Right atrium auricular region (tissue), 2 donors: ENCODE results near the gene PSMD4. TPM values are rescaled to one million over a fixed set of nuclear protein-coding genes. Genes with fewer than 3 reads are reported as not detected.

Source experiments
- DNase-seq: peaks from one replicate; pipeline ENCODE4 v3.0.0-alpha.2; 2019; ENCODE audit warnings: low spot score
- H3K27ac ChIP-seq, 2 donors: fragments of 200-600 bp; sonication (generic); 1 replicate in 1 of 2; 2 replicates in 1 of 2; pipeline ENCODE4 v1.5.1; 2016 to 2019
- H3K27me3 ChIP-seq, 2 donors: fragments of 200-600 bp; sonication (generic); one replicate each; pipeline versions ENCODE4 v1.5.1 to v1.6.0; 2017 to 2019
- H3K36me3 ChIP-seq: fragments of 200-600 bp; sonication (generic); one replicate; pipeline ENCODE4 v1.5.1; 2016
- H3K4me1 ChIP-seq, 2 donors: fragments of 200-600 bp; sonication (generic); one replicate each; pipeline versions ENCODE4 v1.5.1 to v1.6.0; 2017 to 2019
- H3K4me3 ChIP-seq, 2 donors: fragments of 200-600 bp; sonication (generic); 1 replicate in 1 of 2; 2 replicates in 1 of 2; pipeline ENCODE4 v1.5.1; 2017 to 2019; ENCODE audit warnings: mild to moderate bottlenecking in 1 of 2, moderate library complexity in 1 of 2
- H3K9me3 ChIP-seq, 2 donors: fragments of 200-600 bp; sonication (generic); one replicate each; pipeline ENCODE4 v1.5.1; 2019
- total RNA-seq, 2 donors: library from RNA; depleted of rRNA; stranded (reverse); fragments of >200 nt; gene quantifications; one replicate each; pipeline ENCODE4 v1.1.0, GENCODE V29; 2016
- TF ChIP-seq, protein P1 (sequence below), 2 donors: fragments of 200-600 bp; sonication (generic); IDR thresholded peaks; one replicate each; pipeline ENCODE4 v1.5.1; 2019; ENCODE audit warnings: antibody characterized with exemption in 2 of 2

PSMD4 gene
- total RNA-seq, 2 donors from 2014 or later, result 109 to 157 TPM

DNA sequence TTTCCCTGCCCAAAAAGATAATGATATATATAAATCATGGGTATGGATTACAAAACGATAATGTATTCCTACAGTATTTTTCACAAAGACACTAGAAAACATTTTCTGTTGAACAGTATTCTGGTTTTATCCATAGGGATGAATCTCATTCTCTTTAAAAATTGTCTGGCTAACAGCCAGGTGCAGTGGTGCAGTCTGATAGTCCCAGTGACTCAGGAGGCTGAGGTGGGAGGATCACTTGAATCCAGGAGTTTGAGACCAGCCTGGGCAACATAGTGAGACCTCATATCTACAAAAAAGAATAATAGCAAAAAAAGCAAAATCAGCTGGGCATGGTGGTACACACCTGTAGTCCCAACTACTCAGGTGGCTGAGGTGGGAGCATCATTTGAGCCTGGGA, 32.9 kb upstream of the PSMD4 start:
- H3K4me3 ChIP-seq, result no peak overlapping the region
- peaks cover 0 to 14% of the 10 kb centered on the region in 2 donors for H3K4me1 ChIP-seq
- TF ChIP-seq, protein P1, sequence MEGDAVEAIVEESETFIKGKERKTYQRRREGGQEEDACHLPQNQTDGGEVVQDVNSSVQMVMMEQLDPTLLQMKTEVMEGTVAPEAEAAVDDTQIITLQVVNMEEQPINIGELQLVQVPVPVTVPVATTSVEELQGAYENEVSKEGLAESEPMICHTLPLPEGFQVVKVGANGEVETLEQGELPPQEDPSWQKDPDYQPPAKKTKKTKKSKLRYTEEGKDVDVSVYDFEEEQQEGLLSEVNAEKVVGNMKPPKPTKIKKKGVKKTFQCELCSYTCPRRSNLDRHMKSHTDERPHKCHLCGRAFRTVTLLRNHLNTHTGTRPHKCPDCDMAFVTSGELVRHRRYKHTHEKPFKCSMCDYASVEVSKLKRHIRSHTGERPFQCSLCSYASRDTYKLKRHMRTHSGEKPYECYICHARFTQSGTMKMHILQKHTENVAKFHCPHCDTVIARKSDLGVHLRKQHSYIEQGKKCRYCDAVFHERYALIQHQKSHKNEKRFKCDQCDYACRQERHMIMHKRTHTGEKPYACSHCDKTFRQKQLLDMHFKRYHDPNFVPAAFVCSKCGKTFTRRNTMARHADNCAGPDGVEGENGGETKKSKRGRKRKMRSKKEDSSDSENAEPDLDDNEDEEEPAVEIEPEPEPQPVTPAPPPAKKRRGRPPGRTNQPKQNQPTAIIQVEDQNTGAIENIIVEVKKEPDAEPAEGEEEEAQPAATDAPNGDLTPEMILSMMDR (IDR thresholded peaks at IDR 0.05), result no peak
- no peaks in the 10 kb centered on the region for H3K9me3 ChIP-seq
- no peak overlapping the region for H3K27ac ChIP-seq
- no peak for DNase-seq
- H3K36me3 ChIP-seq, result peaks cover 5% of the 10 kb centered on the region
- no peaks in the 10 kb centered on the region for H3K27me3 ChIP-seq

DNA sequence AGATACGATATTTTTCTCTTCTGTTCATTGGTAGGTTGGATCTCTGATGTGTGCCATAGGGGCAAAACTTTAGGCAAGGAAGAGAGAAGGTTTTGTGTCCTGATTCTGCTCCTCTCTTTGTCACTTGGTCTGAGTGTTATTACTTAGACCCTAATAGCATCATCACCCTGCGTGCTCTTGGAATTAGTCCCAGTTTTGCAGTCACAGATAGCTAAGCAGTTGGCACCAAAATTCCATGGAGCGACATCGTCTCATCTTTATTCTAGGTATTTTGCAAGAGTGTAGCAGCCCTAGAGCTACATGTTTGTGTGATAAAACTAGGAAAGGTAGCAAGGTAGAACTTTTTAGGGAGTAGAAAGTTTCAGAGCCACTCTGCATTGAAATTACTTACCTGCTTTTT, 32.4 kb upstream of the PSMD4 start:
- Histone ChIP-seq H3K4me1 (peaks cover 0 to 12% of the 10 kb centered on the region in 2 donors), H3K4me3 (no peak overlapping the region), H3K27me3 (no peaks in the 10 kb centered on the region), H3K36me3 (peaks cover 8% of the 10 kb centered on the region), H3K9me3 (no peaks in the 10 kb centered on the region), H3K27ac (no peak overlapping the region)
- TF ChIP-seq, protein P1 (IDR thresholded peaks at IDR 0.05), result no peak
- DNase-seq, result no peak

DNA sequence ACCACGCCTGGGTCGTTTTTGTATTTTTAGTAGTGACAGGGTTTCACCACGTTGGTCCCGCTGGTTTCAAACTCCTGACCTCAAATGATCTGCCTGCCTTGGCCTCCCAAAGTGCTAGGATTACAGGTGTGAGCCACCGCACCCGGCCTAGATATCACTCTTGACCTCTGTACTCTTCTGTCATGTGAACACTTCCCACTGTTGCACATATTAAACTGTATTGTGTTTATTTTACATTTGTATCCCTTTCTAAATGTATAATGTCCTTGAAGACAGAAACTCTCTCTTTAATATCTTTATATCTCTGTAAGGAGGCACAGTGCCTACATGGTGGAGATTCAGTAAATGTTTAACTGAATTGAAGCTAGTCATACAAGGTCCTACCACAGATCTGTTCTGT, 19.3 kb upstream of the PSMD4 start:
- no peaks in the 10 kb centered on the region for H3K9me3 ChIP-seq
- no peak overlapping the region for H3K27ac ChIP-seq
- H3K4me3 ChIP-seq, result no peak overlapping the region

DNA sequence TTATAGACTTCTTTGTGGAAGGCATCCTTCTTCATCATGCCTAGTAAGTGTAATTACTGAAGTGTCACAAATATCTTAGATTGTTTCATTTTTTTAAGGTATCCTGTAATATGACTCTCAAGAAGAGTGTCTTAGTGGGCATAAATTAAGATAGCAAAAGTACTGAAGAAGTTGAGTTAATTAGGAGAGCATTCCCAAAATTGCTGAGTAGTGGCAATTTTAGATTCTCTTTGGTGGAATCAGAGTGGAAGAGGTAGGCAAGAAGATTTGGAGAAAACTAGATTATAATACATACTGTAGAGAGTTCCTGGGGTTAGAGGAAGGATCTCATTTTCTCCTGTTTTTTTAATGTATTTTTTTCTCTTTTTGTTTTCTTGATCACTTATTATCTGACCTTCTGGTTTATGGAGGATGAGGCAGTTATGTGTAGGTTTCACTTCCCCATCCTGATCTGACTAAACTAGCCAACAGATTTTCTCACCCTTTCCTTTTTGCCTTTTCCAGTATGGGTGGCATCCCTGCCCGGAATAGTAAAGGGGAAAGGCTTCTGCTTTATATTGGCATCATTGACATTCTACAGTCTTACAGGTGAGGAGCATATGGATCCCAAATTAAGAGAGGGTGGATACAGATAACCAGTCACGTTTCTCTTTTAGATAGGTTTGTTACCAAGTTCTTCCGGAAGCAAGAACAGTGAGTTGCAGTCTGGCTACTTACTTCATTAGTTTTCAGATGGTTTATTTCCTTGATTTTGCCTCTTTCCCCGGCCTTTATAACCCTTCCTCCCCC, 16.7 kb upstream of the PSMD4 start:
- no peak overlapping the region for H3K27ac ChIP-seq
- H3K4me3 ChIP-seq, result no peak overlapping the region
- no peaks in the 10 kb centered on the region for H3K4me1 ChIP-seq
- peaks cover 96% of the 10 kb centered on the region for H3K36me3 ChIP-seq
- TF ChIP-seq, protein P1 (IDR thresholded peaks at IDR 0.05), result no peak
- DNase-seq, result no peak
- H3K27me3 ChIP-seq, result no peaks in the 10 kb centered on the region
- H3K9me3 ChIP-seq, result no peaks in the 10 kb centered on the region

More for the DNA sequence above, 19.3 kb upstream of the PSMD4 start:
- Histone ChIP-seq H3K27me3 (no peaks in the 10 kb centered on the region), H3K36me3 (peaks cover 98% of the 10 kb centered on the region), H3K4me1 (no peaks in the 10 kb centered on the region)
- TF ChIP-seq, protein P1 (IDR thresholded peaks at IDR 0.05), result no peak
- no peak for DNase-seq

DNA sequence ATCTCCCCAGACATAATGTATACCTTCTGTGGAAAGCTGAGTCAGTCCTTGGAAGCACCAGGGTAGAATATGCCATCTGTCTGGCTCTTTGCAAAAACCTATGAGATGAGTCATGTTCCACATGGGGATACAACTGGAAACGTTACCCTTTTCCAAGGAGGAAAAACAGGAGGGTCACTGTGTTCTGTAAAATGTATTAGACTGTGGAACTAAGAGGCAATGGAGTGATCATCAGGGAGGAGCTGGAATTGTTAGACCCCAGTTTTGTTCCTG, 16.1 kb upstream of the PSMD4 start:
- no peak for DNase-seq
- H3K4me3 ChIP-seq, result no peak overlapping the region
- H3K4me1 ChIP-seq, result no peaks in the 10 kb centered on the region
- H3K36me3 ChIP-seq, result peaks cover 96% of the 10 kb centered on the region
- TF ChIP-seq, protein P1 (IDR thresholded peaks at IDR 0.05), result no peak
- no peaks in the 10 kb centered on the region for H3K9me3 ChIP-seq
- no peak overlapping the region for H3K27ac ChIP-seq
- H3K27me3 ChIP-seq, result no peaks in the 10 kb centered on the region

DNA sequence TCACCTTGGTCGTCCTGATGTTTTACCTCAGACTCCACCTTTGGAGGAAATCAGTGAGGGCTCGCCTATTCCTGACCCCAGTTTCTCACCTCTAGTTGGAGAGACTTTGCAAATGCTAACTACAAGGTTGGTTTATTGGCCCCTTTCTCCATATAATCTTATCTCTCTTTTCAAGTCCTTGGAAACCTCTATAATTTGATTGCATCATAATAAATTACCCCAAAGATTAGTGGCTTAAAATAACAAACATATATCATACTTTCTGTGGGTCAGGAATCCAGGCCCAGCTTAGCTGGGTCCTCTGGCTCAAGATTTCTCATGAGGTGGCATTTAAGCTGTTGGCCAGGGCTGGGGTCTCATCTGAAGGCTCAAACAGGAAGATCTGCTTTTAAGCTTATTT, 12.1 kb upstream of the PSMD4 start:
- Histone ChIP-seq H3K36me3 (peaks cover 95% of the 10 kb centered on the region), H3K27ac (no peak overlapping the region), H3K9me3 (no peaks in the 10 kb centered on the region), H3K27me3 (no peaks in the 10 kb centered on the region), H3K4me3 (no peak overlapping the region), H3K4me1 (no peaks in the 10 kb centered on the region)
- TF ChIP-seq, protein P1 (IDR thresholded peaks at IDR 0.05), result no peak
- DNase-seq, result no peak
